ENCODE results near the gene EHBP1.
A peak's percentile ranks its signal among the peaks of the same experiment; 100 is the strongest.

Gene EHBP1

GRCh38 chr2:62785810-62786597, 80.5 kb downstream of the EHBP1 start:
- no peak for DNase-seq

DNA sequence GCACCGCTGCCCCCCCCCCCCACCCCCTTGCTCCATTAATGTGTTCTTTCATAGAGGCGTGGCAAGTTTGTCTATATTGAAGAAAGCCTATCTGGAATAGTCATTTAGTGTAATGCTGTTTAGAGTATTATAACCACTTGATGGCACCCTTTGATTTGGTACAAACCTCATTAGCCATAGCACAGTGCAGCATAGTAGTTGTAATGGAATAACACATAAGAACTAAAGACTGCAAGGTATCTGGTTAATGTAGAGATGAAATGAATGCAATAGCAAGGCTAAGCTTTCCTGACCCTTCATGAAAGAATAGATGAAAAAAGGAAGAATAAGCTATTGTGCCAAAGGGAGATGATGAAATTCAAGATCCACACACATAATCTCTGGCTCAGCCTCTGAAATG, 81.9 kb downstream of the EHBP1 start:
- DNase-seq: no peak

GRCh38 chr2:62789518-62789917, 84.0 kb downstream of the EHBP1 start:
- DNase-seq: no peak

DNA sequence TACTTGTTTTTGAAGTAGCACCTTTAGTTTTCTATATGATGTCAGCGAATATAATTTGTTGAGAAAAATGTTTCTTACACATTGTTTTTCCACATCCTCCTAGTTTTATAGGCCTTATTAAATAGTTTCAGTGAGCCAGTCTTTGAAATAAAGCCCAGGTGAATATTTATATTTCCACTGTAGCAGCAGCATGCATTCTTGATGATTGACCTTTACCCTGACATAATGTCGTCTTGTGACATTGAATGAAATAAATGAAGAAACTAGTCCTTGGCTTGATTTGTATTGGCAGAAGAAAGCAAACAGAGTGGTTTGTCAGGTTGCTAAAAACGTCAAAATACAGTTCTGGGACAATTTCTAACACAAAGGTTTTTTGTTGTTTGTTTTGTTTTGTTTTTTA, 84.4 kb downstream of the EHBP1 start:
- DNase-seq: no peak

GRCh38 chr2:62792408-62792807, 86.9 kb downstream of the EHBP1 start:
- DNase-seq: no peak

GRCh38 chr2:62793213-62793612, 87.7 kb downstream of the EHBP1 start:
- no peak for DNase-seq

GRCh38 chr2:62794791-62795190, 89.3 kb downstream of the EHBP1 start:
- no peak for DNase-seq

DNA sequence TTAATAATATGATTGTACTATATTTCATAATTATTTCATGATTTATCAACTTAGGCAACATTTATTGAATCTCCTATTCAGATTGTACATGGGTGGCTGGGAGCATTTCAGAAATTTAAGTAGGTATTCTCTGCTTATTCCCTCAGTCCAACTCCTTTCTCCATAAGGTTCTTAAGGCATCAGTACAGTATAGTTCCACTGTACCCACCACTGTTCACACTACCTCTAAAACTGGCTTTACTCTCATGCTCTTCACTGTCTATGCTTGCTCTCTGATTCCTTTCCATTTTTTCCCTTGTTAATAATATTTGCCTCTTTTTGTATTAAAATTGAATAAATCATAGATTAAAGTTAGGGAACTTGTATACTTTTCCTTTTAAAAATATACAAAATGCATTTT, 89.8 kb downstream of the EHBP1 start:
- DNase-seq: no peak

GRCh38 chr2:62797107-62797506, 91.6 kb downstream of the EHBP1 start:
- DNase-seq: no peak

GRCh38 chr2:62800618-62801017, 95.1 kb downstream of the EHBP1 start:
- DNase-seq: no peak

DNA sequence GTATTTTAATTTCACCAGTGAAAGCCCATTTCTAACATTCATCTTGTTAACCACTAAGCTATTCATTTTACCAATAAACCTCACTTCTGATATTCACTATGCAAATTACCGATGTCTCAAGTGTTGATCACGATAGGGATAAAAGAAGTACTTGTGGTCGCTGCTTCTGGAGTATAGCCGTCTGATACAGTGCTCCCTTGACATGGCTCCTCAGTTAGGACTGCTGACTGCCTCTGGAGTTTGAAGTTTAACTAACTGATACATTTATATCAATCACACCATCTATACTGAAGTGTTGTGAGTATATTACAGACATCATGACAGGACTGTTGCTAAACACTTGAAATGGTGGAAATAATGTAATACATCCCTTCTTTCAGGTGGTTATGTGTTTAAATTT, 95.6 kb downstream of the EHBP1 start:
- DNase-seq: no peak

- DNase-seq: no peak
Measured at GRCh38 chr2:62801814-62802523, 96.5 kb downstream of the EHBP1 start.

- DNase-seq: no peak
Measured at GRCh38 chr2:62803961-62804360, 98.4 kb downstream of the EHBP1 start.

- DNase-seq: no peak
Measured at GRCh38 chr2:62806231-62806630, 100.7 kb downstream of the EHBP1 start.

DNA sequence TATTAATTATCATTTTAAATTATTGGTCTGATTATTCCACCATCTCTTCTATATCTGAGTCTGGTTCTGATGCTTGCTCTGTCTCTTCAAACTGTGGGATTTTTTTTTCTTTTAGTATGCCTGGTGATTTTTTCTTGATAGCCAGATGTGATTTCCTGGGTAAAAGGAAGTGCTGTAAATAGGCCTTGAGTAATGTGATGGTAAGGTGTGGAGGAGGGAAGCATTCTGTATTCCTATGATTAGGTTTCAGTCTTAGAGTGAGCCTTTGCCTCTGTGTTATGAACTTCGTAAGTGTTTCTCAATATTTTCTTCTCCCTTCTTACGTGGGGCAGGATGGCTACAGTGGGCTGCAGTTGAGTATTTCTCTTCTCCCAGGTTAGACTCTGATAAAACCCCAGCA, 103.0 kb downstream of the EHBP1 start:
- DNase-seq: no peak

GRCh38 chr2:62811086-62811485, 105.6 kb downstream of the EHBP1 start:
- DNase-seq: no peak

DNA sequence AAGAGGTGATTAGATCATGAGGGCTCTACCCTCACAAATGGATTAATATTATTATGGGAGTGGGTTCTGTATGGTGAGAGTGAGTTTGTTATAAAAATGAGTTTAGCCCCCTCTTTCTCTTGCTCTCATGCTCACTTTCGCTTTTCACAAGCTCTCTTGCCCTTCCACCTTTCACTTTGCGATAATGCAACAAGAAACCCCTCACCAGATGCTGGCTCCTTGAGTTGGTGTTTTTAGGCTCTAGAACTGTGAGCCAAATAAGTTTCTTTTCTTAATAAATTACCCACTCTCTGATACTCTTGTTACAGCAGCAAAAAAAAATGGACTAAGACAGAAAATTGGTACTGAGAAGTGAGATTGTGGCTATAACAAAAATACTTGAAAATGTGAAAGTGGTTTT, 106.5 kb downstream of the EHBP1 start:
- DNase-seq: no peak

GRCh38 chr2:62812921-62813825, 107.7 kb downstream of the EHBP1 start:
- DNase-seq: no peak

- DNase-seq: peak; percentile 19
Measured at GRCh38 chr2:62814123-62814522, 108.6 kb downstream of the EHBP1 start.

- DNase-seq: no peak
Measured at GRCh38 chr2:62817348-62817747, 111.8 kb downstream of the EHBP1 start.

DNA sequence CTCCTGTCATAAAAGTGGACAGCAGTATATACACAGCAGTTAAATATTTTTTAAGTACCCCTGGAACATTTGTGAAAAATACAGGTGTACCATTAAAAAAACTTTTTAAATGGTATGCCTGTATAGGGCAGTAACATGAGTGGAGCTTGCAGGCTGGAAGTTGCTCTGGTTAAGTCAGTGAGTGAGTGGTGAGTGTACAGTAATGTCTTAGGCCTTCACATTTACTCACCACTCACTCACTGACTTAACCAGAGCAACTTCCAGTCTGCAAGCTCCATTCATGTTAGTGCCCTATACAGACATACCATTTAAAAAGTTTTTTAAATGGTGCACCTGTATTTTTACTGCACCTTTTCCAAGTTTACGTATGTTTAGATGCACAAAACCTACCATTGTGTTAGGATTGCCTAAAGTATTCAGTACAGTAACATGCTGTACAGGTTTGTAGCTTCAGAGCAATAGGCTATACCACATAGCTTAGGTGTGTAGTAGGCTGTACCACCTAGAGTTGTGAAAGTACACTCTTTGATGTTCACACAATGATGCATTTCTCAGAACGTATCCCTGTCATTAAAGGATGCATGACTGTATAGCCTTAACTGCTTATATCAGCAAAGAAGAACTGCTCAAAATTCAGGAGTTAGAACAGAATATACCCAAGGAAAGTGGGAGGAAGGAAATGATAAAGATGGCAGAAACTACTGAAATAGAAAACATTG, 112.6 kb downstream of the EHBP1 start:
- DNase-seq: no peak

DNA sequence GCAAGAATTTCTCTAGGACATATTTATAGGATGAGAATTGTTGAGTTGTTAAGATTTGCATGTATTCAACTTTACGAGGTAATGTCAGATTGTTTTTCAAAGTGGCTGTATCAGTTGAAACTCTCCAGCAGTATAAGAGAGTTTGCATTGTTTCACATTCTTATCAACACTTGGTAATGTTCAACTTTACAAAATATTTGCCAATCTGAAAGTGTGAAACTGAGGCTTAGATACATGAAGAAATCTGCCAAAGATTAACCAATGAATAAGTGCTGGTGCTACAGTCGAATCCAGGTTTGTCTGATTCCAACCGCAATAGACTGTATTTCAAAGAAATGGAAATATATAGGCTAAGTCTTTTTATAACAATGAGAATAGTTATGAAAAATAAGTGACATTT, 117.0 kb downstream of the EHBP1 start:
- no peak for DNase-seq

GRCh38 chr2:62824388-62824787, 118.9 kb downstream of the EHBP1 start:
- DNase-seq: no peak

All from T1000 (cell line).